Gastroesophageal sphincter (tissue), 4 donors: ENCODE data around the gene VWA7. TPM values are rescaled to one million over a fixed set of nuclear protein-coding genes. Genes with fewer than 3 reads are reported as not detected.
"Not testable (repeated sequence)": the region's sequence is repeated elsewhere in the genome, so short reads cannot be mapped to it uniquely, and the experiment has no call there.

ENCODE experiments used
- ATAC-seq: fragments of 150-250 bp; one replicate; pipeline ENCODE4 v1.9.1; 2016; ENCODE audit warnings: mild to moderate bottlenecking, moderate library complexity
- H3K27ac ChIP-seq, 4 donors: fragments of 200-600 bp; sonication (generic) in 3 of 4; 1 replicate in 3 of 4; 2 replicates in 1 of 4; pipeline ENCODE4 v1.5.1; 2016 to 2019
- H3K27me3 ChIP-seq: fragments of 200-600 bp; sonication (generic); one replicate; pipeline ENCODE4 v1.5.1; 2019
- H3K36me3 ChIP-seq, 2 donors: fragments of 200-600 bp; sonication (generic); one replicate each; pipeline ENCODE4 v1.5.1; 2019; ENCODE audit warnings: control low read depth in 1 of 2
- H3K4me1 ChIP-seq, 3 donors: fragments of 200-600 bp; sonication (generic); 1 replicate in 2 of 3; 2 replicates in 1 of 3; pipeline ENCODE4 v1.5.1; 2016 to 2019; ENCODE audit warnings: control low read depth in 2 of 3
- H3K4me3 ChIP-seq, 2 donors: fragments of 200-600 bp; sonication (generic); one replicate each; pipeline ENCODE4 v1.5.1; 2019; ENCODE audit warnings: mild to moderate bottlenecking in 1 of 2, moderate library complexity in 1 of 2
- H3K9me3 ChIP-seq, 3 donors: fragments of 200-600 bp; sonication (generic); one replicate each; pipeline ENCODE4 v1.5.1; 2017 to 2019; ENCODE audit warnings: control low read depth in 2 of 3
- CTCF ChIP-seq, 4 experiments: fragments of 200-600 bp in 2 of 4; fragments of 450-650 bp in 2 of 4; sonication (generic) in 1 of 4; IDR thresholded peaks; one replicate each; pipeline ENCODE4 v1.5.1; 2017 to 2019; ENCODE audit warnings: antibody characterized with exemption in 4 of 4, mild to moderate bottlenecking in 2 of 4, moderate library complexity in 2 of 4
- EP300 ChIP-seq: sonication (generic); formaldehyde crosslinking; IDR thresholded peaks from one replicate; pipeline ENCODE4 v1.6.1; 2017; ENCODE audit warnings: antibody characterized with exemption, mild to moderate bottlenecking
- POLR2A ChIP-seq, 2 donors: fragments of 450-650 bp; IDR thresholded peaks; one replicate each; pipeline ENCODE4 v1.6.1; 2017; ENCODE audit warnings: antibody characterized with exemption in 2 of 2, mild to moderate bottlenecking in 2 of 2, moderate library complexity in 1 of 2
- POLR2AphosphoS5 ChIP-seq: sonication (generic); formaldehyde crosslinking; IDR thresholded peaks from one replicate; pipeline ENCODE4 v1.6.1; 2017; ENCODE audit warnings: antibody characterized with exemption
- WGBS, 2 donors: methylation state at CpG; one replicate each; pipeline ENCODE4 v1.1.5; 2018; ENCODE audit warnings: low coverage in 1 of 2; 5-methylcytosine and 5-hydroxymethylcytosine counted together
- total RNA-seq, 4 donors: library from RNA; depleted of rRNA; stranded (reverse); fragments of >200 nt; gene quantifications; one replicate each; pipeline ENCODE4 v1.1.0, GENCODE V29; 2016

The VWA7 gene
- total RNA-seq, 4 donors from 2014 or later: 0.12 to 0.54 (median 0.31) TPM

GRCh38 chr6:31794866-31795615 lies 17.9 kb upstream of the VWA7 start:
- 0% methylated on average over 11 to 12 of the region's 44 CpGs for WGBS, 2 donors
- H3K27ac ChIP-seq: peak overlapping the region; percentile 65 to 97 (median 96)
- no peaks in the 10 kb centered on the region for H3K9me3 ChIP-seq
- peaks cover 0 to 22% (median 12%) of the 10 kb centered on the region in 3 donors for H3K4me1 ChIP-seq
- ATAC-seq: no peak
- peaks cover 0 to 39% of the 10 kb centered on the region in 2 donors for H3K36me3 ChIP-seq
- TF ChIP-seq POLR2A (IDR thresholded peaks at IDR 0.05) (peak in 1 of 2 donors; percentile 28), CTCF (IDR thresholded peaks at IDR 0.05) (no peak)
- H3K27me3 ChIP-seq: no peaks in the 10 kb centered on the region
- peak overlapping the region; percentile 63 to 66 for H3K4me3 ChIP-seq

- H3K27me3 ChIP-seq: no peaks in the 10 kb centered on the region
- ATAC-seq: no peak
- peak overlapping the region; percentile 63 to 66 for H3K4me3 ChIP-seq
- H3K9me3 ChIP-seq: no peaks in the 10 kb centered on the region
- peaks cover 0 to 41% of the 10 kb centered on the region in 2 donors for H3K36me3 ChIP-seq
- 10 to 39% methylated on average over 3 to 5 of the region's 7 CpGs for WGBS, 2 donors
- peaks cover 0 to 22% (median 12%) of the 10 kb centered on the region in 3 donors for H3K4me1 ChIP-seq
- H3K27ac ChIP-seq: peak overlapping the region; percentile 65 to 97 (median 96)
- TF ChIP-seq CTCF (IDR thresholded peaks at IDR 0.05): no peak
- TF ChIP-seq EP300: no peak
- TF ChIP-seq POLR2A (IDR thresholded peaks at IDR 0.05): no peak
- TF ChIP-seq POLR2AphosphoS5: no peak
Measured at GRCh38 chr6:31794294-31794865, 17.3 kb upstream of the VWA7 start.

- 87% methylated on average over 6 of the region's 6 CpGs; no CpG with 5 or more reads in 1 of the 2 donors for WGBS, 2 donors
- H3K27ac ChIP-seq: peak overlapping the region in 3 of 4 donors; percentile 95 to 97 (median 96)
- peaks cover 0 to 46% of the 10 kb centered on the region in 2 donors for H3K36me3 ChIP-seq
- H3K9me3 ChIP-seq, H3K27me3 ChIP-seq, ATAC-seq: not testable (repeated sequence)
- peak overlapping the region in 1 of 2 donors; percentile 63 for H3K4me3 ChIP-seq
- H3K4me1 ChIP-seq: peaks cover 0 to 22% (median 12%) of the 10 kb centered on the region in 3 donors
Measured at GRCh38 chr6:31793927-31794245, 16.8 kb upstream of the VWA7 start.

- ATAC-seq: no peak
- no peak overlapping the region for H3K4me3 ChIP-seq
- peaks cover 0 to 51% of the 10 kb centered on the region in 2 donors for H3K36me3 ChIP-seq
- peak overlapping the region in 1 of 4 donors; percentile 18 for H3K27ac ChIP-seq
- WGBS, 2 donors: 96% methylated on average over 5 of the region's 12 CpGs; no CpG with 5 or more reads in 1 of the 2 donors
- TF ChIP-seq CTCF (IDR thresholded peaks at IDR 0.05) (no peak), POLR2AphosphoS5 (no peak), POLR2A (IDR thresholded peaks at IDR 0.05) (no peak), EP300 (no peak)
- H3K4me1 ChIP-seq: peaks cover 0 to 22% (median 12%) of the 10 kb centered on the region in 3 donors
- H3K27me3 ChIP-seq: no peaks in the 10 kb centered on the region
- no peaks in the 10 kb centered on the region for H3K9me3 ChIP-seq
Measured at GRCh38 chr6:31792761-31793171, 15.6 kb upstream of the VWA7 start.

GRCh38 chr6:31792090-31792374 lies 14.9 kb upstream of the VWA7 start:
- H3K4me1 ChIP-seq: peaks cover 0 to 22% (median 12%) of the 10 kb centered on the region in 3 donors
- no peak overlapping the region for H3K4me3 ChIP-seq
- no peak for TF ChIP-seq CTCF (IDR thresholded peaks at IDR 0.05)
- no peak for TF ChIP-seq POLR2AphosphoS5
- TF ChIP-seq POLR2A (IDR thresholded peaks at IDR 0.05): no peak
- TF ChIP-seq EP300: no peak
- peak overlapping the region in 1 of 4 donors; percentile 18 for H3K27ac ChIP-seq
- H3K27me3 ChIP-seq: no peaks in the 10 kb centered on the region
- ATAC-seq: no peak
- H3K9me3 ChIP-seq: no peaks in the 10 kb centered on the region
- WGBS, 2 donors: 81 to 100% methylated on average over 1 to 3 of the region's 3 CpGs
- H3K36me3 ChIP-seq: peaks cover 0 to 52% of the 10 kb centered on the region in 2 donors
